HEK293 (cell line): ENCODE results near the gene TLE6.
A peak's percentile ranks its signal among the peaks of the same experiment; 100 is the strongest.

ENCODE experiments used
- CTCF ChIA-PET: fragments of 350-600 bp; formaldehyde crosslinking; extraction: SDS; loops from one replicate; lab custom pipeline; 2021; ENCODE audit warnings: antibody characterized with exemption; lab: Yijun Ruan, JAX
- POLR2A ChIA-PET: fragments of 300-600 bp; formaldehyde crosslinking; extraction: SDS; loops from one replicate; lab custom pipeline; 2020; ENCODE audit warnings: antibody characterized with exemption, inconsistent platforms; lab: Yijun Ruan, JAX
- H3K27ac ChIP-seq: fragments of 200-500 bp; sonication (Bioruptor generic); 2 replicates; pipeline ENCODE4 v1.5.1; 2014; ENCODE audit warnings: low read depth, low read length, control low read depth, inconsistent platforms; ENCODE audit errors: extremely low read depth
- H3K36me3 ChIP-seq, 2 experiments: fragments of 200-500 bp in 1 of 2; sonication (Bioruptor generic) in 1 of 2; 1 replicate in 1 of 2; 2 replicates in 1 of 2; pipeline ENCODE4 v1.5.1; 2014 to 2017; ENCODE audit warnings: inconsistent platforms in 2 of 2, low read length in 2 of 2; ENCODE audit not compliant: control insufficient read depth in 2 of 2, insufficient read depth in 1 of 2
- H3K4me1 ChIP-seq: fragments of 200-500 bp; sonication (Bioruptor generic); 2 replicates; pipeline ENCODE4 v1.5.1; 2014; ENCODE audit warnings: mild to moderate bottlenecking, low read length, inconsistent platforms; ENCODE audit not compliant: control insufficient read depth, insufficient read depth
- H3K4me3 ChIP-seq: 2 replicates; pipeline ENCODE4 v1.5.1; 2011; ENCODE audit warnings: low read depth, mild to moderate bottlenecking, control low read depth, low read length, moderate library complexity
- H3K9me3 ChIP-seq: fragments of 200-500 bp; sonication (Bioruptor generic); 2 replicates; pipeline ENCODE4 v1.5.1; 2014; ENCODE audit warnings: low read depth, low read length, inconsistent platforms; ENCODE audit not compliant: control insufficient read depth, insufficient read depth
- BCL6B ChIP-seq: fragments of 450-650 bp; formaldehyde crosslinking; IDR thresholded peaks from 2 replicates; pipeline ENCODE4 v1.5.1; 2017; ENCODE audit warnings: missing biosample characterization, missing genetic modification characterization
- HOXC10 ChIP-seq: sonication (generic); formaldehyde crosslinking; IDR thresholded peaks from 2 replicates; pipeline ENCODE4 v1.8.1; 2023; ENCODE audit warnings: mild to moderate bottlenecking, missing genetic modification reagents
- KLF9 ChIP-seq: fragments of 450-650 bp; formaldehyde crosslinking; IDR thresholded peaks from 2 replicates; pipeline ENCODE4 v1.5.1; 2016; ENCODE audit warnings: missing biosample characterization, missing genetic modification characterization, low read depth
- MZF1 ChIP-seq: fragments of 450-650 bp; formaldehyde crosslinking; IDR thresholded peaks from 2 replicates; pipeline ENCODE4 v1.5.1; 2017; ENCODE audit warnings: missing biosample characterization, missing genetic modification characterization, borderline replicate concordance
- SETDB1 ChIP-seq: IDR thresholded peaks from one replicate; pipeline ENCODE4 v1.6.1; 2017; ENCODE audit warnings: mild to moderate bottlenecking, low read length, moderate library complexity, mixed read lengths; ENCODE audit not compliant: insufficient read length
- SP2 ChIP-seq: fragments of 450-650 bp; formaldehyde crosslinking; IDR thresholded peaks from 2 replicates; pipeline ENCODE4 v1.5.1; 2016; ENCODE audit warnings: missing biosample characterization, missing genetic modification characterization
- TSHZ1 ChIP-seq: fragments of 450-650 bp; formaldehyde crosslinking; IDR thresholded peaks from 2 replicates; pipeline ENCODE4 v1.5.1; 2016; ENCODE audit warnings: missing biosample characterization, missing genetic modification characterization, borderline replicate concordance
- ZFP37 ChIP-seq: fragments of 450-650 bp; formaldehyde crosslinking; IDR thresholded peaks from 2 replicates; pipeline ENCODE4 v1.5.1; 2016; ENCODE audit warnings: missing biosample characterization, missing genetic modification characterization
- ZIC2 ChIP-seq: fragments of 450-650 bp; formaldehyde crosslinking; IDR thresholded peaks from 2 replicates; pipeline ENCODE4 v1.5.1; 2016; ENCODE audit warnings: missing biosample characterization, missing genetic modification characterization
- ZNF266 ChIP-seq: fragments of 450-650 bp; formaldehyde crosslinking; IDR thresholded peaks from 2 replicates; pipeline ENCODE4 v1.5.1; 2016; ENCODE audit warnings: missing biosample characterization, missing genetic modification characterization, low read depth
- ZNF274 ChIP-seq, 2 experiments: fragments of 200-500 bp in 1 of 2; fragments of 450-650 bp in 1 of 2; sonication (Bioruptor generic) in 1 of 2; formaldehyde crosslinking in 1 of 2; IDR thresholded peaks; 2 replicates each; pipeline versions ENCODE4 v1.5.1 to v1.6.1; 2014 to 2016; ENCODE audit warnings: borderline replicate concordance in 1 of 2, inconsistent platforms in 1 of 2, low read length in 1 of 2, missing biosample characterization in 1 of 2, missing genetic modification characterization in 1 of 2
- ZNF341 ChIP-seq: fragments of 450-650 bp; formaldehyde crosslinking; IDR thresholded peaks from 2 replicates; pipeline ENCODE4; 2016; ENCODE audit warnings: low read depth, missing biosample characterization, missing genetic modification characterization
- ZNF416 ChIP-seq: fragments of 450-650 bp; formaldehyde crosslinking; IDR thresholded peaks from 2 replicates; pipeline ENCODE4 v1.5.1; 2016; ENCODE audit warnings: missing biosample characterization, missing genetic modification characterization
- ZNF423 ChIP-seq: fragments of 450-650 bp; formaldehyde crosslinking; IDR thresholded peaks from 2 replicates; pipeline ENCODE4 v1.5.1; 2016; ENCODE audit warnings: missing biosample characterization, missing genetic modification characterization
- ZNF426 ChIP-seq: fragments of 450-650 bp; formaldehyde crosslinking; IDR thresholded peaks from 2 replicates; pipeline ENCODE4 v1.5.1; 2017; ENCODE audit warnings: missing biosample characterization, missing genetic modification characterization, mild to moderate bottlenecking, inconsistent platforms, moderate library complexity
- ZNF514 ChIP-seq: fragments of 450-650 bp; formaldehyde crosslinking; IDR thresholded peaks from 2 replicates; pipeline ENCODE4 v1.5.1; 2016; ENCODE audit warnings: missing biosample characterization, missing genetic modification characterization
- ZNF529 ChIP-seq: fragments of 450-650 bp; formaldehyde crosslinking; IDR thresholded peaks from 2 replicates; pipeline ENCODE4 v1.5.1; 2017; ENCODE audit warnings: missing genetic modification characterization, missing biosample characterization; ENCODE audit not compliant: insufficient replicate concordance
- ZNF585B ChIP-seq: fragments of 450-650 bp; formaldehyde crosslinking; IDR thresholded peaks from 2 replicates; pipeline ENCODE4 v1.5.1; 2016; ENCODE audit warnings: missing biosample characterization, missing genetic modification characterization
- ZNF76 ChIP-seq: fragments of 450-650 bp; formaldehyde crosslinking; IDR thresholded peaks from 2 replicates; pipeline ENCODE4; 2016; ENCODE audit warnings: low read depth, missing biosample characterization, missing genetic modification characterization, borderline replicate concordance
- ZSCAN4 ChIP-seq: fragments of 450-650 bp; formaldehyde crosslinking; IDR thresholded peaks from 2 replicates; pipeline ENCODE4 v1.5.1; 2017; ENCODE audit warnings: missing biosample characterization, missing genetic modification characterization
- ZSCAN5A ChIP-seq: fragments of 450-650 bp; formaldehyde crosslinking; IDR thresholded peaks from 2 replicates; pipeline ENCODE4 v1.5.1; 2016; ENCODE audit warnings: missing biosample characterization, missing genetic modification characterization
- ZXDB ChIP-seq: fragments of 450-650 bp; formaldehyde crosslinking; IDR thresholded peaks from 2 replicates; pipeline ENCODE4 v1.5.1; 2016; ENCODE audit warnings: missing biosample characterization, missing genetic modification characterization

TLE6 gene

GRCh38 chr19:3006075-3006767 is 28.9 kb downstream of the TLE6 start (continued):
- TF ChIP-seq TSHZ1 (tag by site-specific recombination) (no peak), HOXC10 (CRISPR knock-in tag) (no peak), ZNF514 (tag by site-specific recombination) (no peak), ZNF266 (tag by site-specific recombination) (no peak), SP2 (peak; percentile 50), ZNF274 (IDR thresholded peaks at IDR 0.05; ENCODE audit: low read length) (no peak), ZNF274 (tag by site-specific recombination; IDR thresholded peaks at IDR 0.05; ENCODE audit: borderline replicate concordance) (no peak), ZFP37 (tag by site-specific recombination) (no peak)
- TF ChIP-seq, all 188 proteins: peak for 7

GRCh38 chr19:3007975-3008374 is 30.6 kb downstream of the TLE6 start:
- ChIA-PET POLR2A (no interaction called here), CTCF (interaction anchor here (0.6 kb wide), 1 partner anchor 96 kb away, joined by 3 read pairs; no protein-coding TSS in a partner anchor)
- no peaks in the 10 kb centered on the region for H3K36me3 ChIP-seq

DNA sequence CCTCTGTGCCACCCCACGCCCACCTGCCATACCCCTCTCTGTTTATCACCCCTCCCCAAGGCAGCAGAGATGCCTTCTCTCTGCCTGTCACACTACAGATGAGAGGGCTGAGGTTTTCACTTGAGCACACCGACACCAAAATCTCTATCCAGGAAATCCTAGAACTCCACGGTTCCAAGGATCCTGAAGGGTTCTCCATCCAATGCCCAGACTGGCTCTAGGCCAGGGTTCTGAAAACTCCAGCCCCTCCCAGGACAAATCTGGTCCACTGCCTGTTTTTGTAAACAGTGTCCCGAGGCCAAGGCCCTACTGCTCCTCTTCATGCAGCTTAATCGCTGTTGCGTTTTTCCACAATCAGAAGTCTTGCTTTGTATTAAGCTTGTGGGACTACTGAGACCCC is 31.6 kb downstream of the TLE6 start:
- no peak for TF ChIP-seq ZNF416 (tag by site-specific recombination)
- peak; percentile 85 for TF ChIP-seq BCL6B (tag by site-specific recombination)
- no peak for TF ChIP-seq ZNF426 (tag by site-specific recombination)
- Histone ChIP-seq H3K4me1 (no peaks in the 10 kb centered on the region), H3K36me3 (no peaks in the 10 kb centered on the region), H3K9me3 (no peaks in the 10 kb centered on the region), H3K27ac (no peak overlapping the region), H3K4me3 (no peak overlapping the region)
- CTCF ChIA-PET, result no interaction called here
- POLR2A ChIA-PET, result no interaction called here

More at GRCh38 chr19:3007975-3008374, 30.6 kb downstream of the TLE6 start:
- Histone ChIP-seq H3K4me3 (no peak overlapping the region), H3K4me1 (no peaks in the 10 kb centered on the region), H3K27ac (no peak overlapping the region), H3K9me3 (no peaks in the 10 kb centered on the region)
- no peak for TF ChIP-seq ZSCAN4

GRCh38 chr19:3010871-3011270 is 33.5 kb downstream of the TLE6 start:
- ChIA-PET CTCF (interaction anchor here (0.6 kb wide), 1 partner anchor 14 kb away, joined by 9 read pairs; no protein-coding TSS in a partner anchor), POLR2A (no interaction called here)
- H3K27ac ChIP-seq, result no peak overlapping the region
- no peaks in the 10 kb centered on the region for H3K36me3 ChIP-seq
- H3K4me3 ChIP-seq, result no peak overlapping the region
- no peaks in the 10 kb centered on the region for H3K4me1 ChIP-seq
- H3K9me3 ChIP-seq, result no peaks in the 10 kb centered on the region
- TF ChIP-seq MZF1 (tag by site-specific recombination), result no peak
- TF ChIP-seq SETDB1, result no peak
- TF ChIP-seq ZIC2 (tag by site-specific recombination), result no peak
- TF ChIP-seq ZNF341, result no peak
- TF ChIP-seq ZNF76, result no peak
- no peak for TF ChIP-seq ZSCAN5A (tag by site-specific recombination)
- TF ChIP-seq ZNF585B, result no peak
- TF ChIP-seq ZXDB, result no peak
- no peak for TF ChIP-seq ZNF423 (tag by site-specific recombination)
- TF ChIP-seq KLF9 (tag by site-specific recombination), result no peak
- no peak for TF ChIP-seq ZNF529
